ENCODE measurements around the gene FGF14.

- TF ChIP-seq CTCF (IDR thresholded peaks at IDR 0.05) (no peak), POLR2AphosphoS5 (IDR thresholded peaks at IDR 0.05) (no peak)
Measured at GRCh38 chr13:102090532-102090931, 311.3 kb downstream of the FGF14 start.
